PFSK-1 (cell line): Measurements from ENCODE around the gene EPB41L4B.

Source experiments
- FOXP2 ChIP-seq: optimal IDR thresholded peaks from 2 replicates; pipeline ENCODE3; 2011; ENCODE audit warnings: borderline replicate concordance, control low read depth, inconsistent platforms; ENCODE audit not compliant: insufficient read depth; ENCODE audit errors: extremely low read length, extremely low read depth
- POLR2AphosphoS5 ChIP-seq: IDR thresholded peaks from 2 replicates; pipeline ENCODE4 v1.6.1; 2012; ENCODE audit warnings: low read depth, mild to moderate bottlenecking, control low read depth, low read length, moderate library complexity
- REST ChIP-seq, 2 experiments: IDR thresholded peaks; 2 replicates each; pipeline versions ENCODE4 v1.6.1 to v1.8.0; 2011 to 2012; ENCODE audit warnings: low read depth in 2 of 2, low read length in 2 of 2, control low read depth in 1 of 2, inconsistent platforms in 1 of 2, mild to moderate bottlenecking in 1 of 2, moderate library complexity in 1 of 2; ENCODE audit not compliant: insufficient read depth in 1 of 2
- SIN3A ChIP-seq: IDR thresholded peaks from 2 replicates; pipeline ENCODE4 v1.6.1; 2012; ENCODE audit warnings: mild to moderate bottlenecking, low read length, moderate library complexity, borderline replicate concordance; ENCODE audit not compliant: insufficient read depth
- TAF1 ChIP-seq: IDR thresholded peaks from 2 replicates; pipeline ENCODE4 v1.6.1; 2012; ENCODE audit warnings: low read length, control low read depth, borderline replicate concordance; ENCODE audit not compliant: insufficient read depth

The EPB41L4B gene

GRCh38 chr9:109186857-109187520, 133.9 kb downstream of the EPB41L4B start:
- TF ChIP-seq SIN3A (no peak), TAF1 (no peak), REST (IDR thresholded peaks at IDR 0.05; ENCODE audit: insufficient read depth in 1 of 2, low read depth in 2 of 2, low read length in 2 of 2) (no peak), FOXP2 (no peak), POLR2AphosphoS5 (no peak)

- no peak for TF ChIP-seq POLR2AphosphoS5
- TF ChIP-seq REST (IDR thresholded peaks at IDR 0.05; ENCODE audit: insufficient read depth in 1 of 2, low read depth in 2 of 2, low read length in 2 of 2) = no peak
- TF ChIP-seq SIN3A = no peak
- no peak for TF ChIP-seq FOXP2
- no peak for TF ChIP-seq TAF1
Measured at GRCh38 chr9:109182940-109183798, 137.7 kb downstream of the EPB41L4B start.

- no peak for TF ChIP-seq SIN3A
- no peak for TF ChIP-seq TAF1
- no peak for TF ChIP-seq REST (IDR thresholded peaks at IDR 0.05; ENCODE audit: insufficient read depth in 1 of 2, low read depth in 2 of 2, low read length in 2 of 2)
- TF ChIP-seq FOXP2 = no peak
- no peak for TF ChIP-seq POLR2AphosphoS5
Measured at GRCh38 chr9:109182550-109182939, 138.3 kb downstream of the EPB41L4B start.

GRCh38 chr9:109181284-109181683, 139.6 kb downstream of the EPB41L4B start:
- TF ChIP-seq TAF1 (no peak), POLR2AphosphoS5 (no peak)

- TF ChIP-seq TAF1 (no peak), REST (IDR thresholded peaks at IDR 0.05; ENCODE audit: insufficient read depth in 1 of 2, low read depth in 2 of 2, low read length in 2 of 2) (no peak), FOXP2 (no peak), POLR2AphosphoS5 (no peak), SIN3A (no peak)
Measured at GRCh38 chr9:109179801-109180523, 140.9 kb downstream of the EPB41L4B start.
